GM18858 (cell line): Measurements from ENCODE around the gene ABLIM2.

Experiments used
- ATAC-seq: cut with Tn5 transposase; IDR thresholded peaks from one replicate; pipeline ENCODE4 v1.9.1; 2021; ENCODE audit not compliant: unreplicated experiment

ABLIM2 gene

DNA sequence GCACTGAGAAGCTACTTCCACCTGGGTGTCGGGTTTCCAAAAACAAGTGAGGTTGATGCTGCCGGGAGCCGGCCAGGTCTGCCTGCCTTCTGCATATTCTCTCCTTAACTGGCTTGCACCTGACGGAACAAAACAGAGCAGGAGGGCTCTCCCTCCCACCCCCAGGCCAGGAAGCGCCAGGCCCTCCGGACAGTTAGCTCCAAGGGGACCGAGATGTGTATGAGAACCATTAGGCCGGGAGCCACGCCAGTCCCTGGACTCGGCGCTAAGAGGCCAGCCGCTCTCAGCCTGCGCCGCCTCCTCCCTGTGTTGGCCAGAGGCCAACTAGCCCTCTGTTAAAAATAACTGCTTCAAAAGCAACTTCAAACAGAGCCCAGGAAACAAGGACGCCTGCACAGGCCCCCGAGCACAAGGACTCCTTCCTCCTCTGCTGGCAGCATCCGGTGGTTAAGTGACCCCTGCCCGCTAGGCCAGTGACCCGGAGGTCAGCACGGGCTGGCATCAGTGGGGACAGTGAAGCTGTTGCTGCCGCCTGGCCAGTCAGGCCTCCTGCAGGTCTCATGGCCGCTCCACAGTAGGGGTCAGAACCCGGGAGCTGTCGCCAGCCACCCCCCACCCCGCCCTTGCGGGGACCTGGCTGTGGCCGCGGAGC, 107.9 kb downstream of the ABLIM2 start:
- no peak for ATAC-seq

DNA sequence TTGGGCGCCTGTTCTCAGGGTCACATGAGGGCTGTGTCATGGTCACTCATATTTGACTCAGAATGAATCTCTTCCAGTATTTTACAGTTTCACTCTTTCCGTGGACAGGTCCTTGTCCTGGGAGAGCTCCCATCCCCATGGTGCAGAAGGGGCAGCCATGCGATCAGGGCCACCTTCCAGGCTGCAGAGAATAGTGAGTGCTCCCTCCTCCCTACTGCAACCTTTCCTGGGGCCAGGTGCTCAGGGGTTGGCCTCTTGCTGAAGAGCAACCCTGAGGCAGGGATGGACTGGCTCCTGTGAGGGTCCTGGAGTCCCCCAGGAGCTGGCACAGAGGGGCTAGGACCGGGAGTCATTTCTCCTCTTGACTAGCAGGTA, 108.4 kb downstream of the ABLIM2 start:
- no peak for ATAC-seq

DNA sequence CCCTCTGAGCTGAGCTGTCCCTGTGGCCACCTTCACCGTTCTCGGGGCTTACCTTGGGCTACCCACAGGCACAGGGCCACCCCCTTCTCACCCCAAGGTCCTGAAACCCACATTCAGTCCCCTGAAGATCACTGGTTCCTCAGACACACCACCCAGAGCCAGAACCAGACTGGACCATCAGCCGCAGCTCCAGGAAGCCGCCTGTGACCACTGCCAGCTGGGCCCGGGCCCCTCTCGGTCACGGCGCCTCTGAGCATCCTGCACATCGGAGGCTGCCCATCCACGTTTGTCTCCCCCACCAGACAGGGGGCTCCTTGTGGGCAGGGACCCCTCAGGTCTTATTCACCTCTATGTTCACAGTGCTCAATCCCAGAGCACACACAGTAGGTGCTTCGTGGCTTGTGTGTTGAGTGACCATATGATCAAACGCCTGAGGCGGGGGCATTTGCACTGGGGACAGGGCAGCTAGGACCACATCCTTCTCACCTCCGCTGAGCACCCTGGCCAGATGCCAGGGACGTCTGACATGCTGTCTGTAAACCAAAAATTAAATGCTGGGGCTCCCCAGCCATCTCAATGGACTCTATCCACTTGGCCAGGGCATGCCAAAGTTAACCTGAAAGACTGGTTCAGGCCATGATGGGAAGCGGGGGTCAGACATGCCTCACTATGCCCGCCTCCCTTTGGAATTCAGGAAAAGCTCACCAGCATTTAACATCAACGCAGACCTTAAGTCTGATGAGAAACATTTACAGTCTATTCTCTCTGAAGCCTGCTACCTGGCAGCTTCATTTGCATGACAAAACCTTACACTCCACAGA, 109.5 kb downstream of the ABLIM2 start:
- no peak for ATAC-seq

DNA sequence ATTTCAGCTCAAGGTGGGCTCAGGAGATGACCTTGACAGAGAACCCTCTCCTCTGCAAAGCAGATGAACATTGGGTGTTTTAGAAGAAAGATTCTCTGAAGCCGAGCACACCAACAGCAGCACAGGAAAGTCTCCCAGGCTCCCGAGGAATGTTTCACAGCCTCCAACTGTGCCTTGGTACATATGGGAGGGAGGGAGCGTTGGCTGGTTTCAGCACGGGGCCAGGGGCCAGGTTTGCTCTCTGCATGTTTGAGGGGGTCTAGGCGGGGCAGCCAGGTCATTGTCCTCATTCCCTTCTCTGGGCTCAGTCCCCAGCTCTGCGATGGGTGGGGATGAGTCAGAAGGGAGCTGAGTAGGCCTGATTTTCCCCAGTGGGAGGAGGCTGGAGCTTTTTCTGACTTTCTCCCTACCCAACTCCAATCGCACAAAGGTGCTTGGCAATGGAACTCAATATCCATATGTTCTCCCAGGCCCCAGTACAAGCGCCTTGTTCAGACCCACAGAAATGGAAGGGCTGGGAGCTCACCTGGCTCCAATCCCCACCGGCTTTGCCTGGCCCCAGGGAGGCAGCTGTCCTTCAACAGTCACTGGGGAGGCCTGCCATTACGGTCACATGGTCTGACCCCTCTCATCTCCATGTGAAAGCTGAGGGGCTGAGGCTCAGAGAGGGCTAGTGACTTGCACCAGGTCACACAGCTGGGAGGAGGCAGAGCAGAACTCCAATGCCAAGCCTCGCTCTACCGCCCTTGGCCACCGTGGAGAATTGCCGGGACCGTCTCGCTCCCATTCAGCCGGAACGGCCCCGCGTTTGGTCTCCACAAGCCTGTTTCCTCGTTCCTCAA, 110.6 kb downstream of the ABLIM2 start:
- ATAC-seq, result no peak

DNA sequence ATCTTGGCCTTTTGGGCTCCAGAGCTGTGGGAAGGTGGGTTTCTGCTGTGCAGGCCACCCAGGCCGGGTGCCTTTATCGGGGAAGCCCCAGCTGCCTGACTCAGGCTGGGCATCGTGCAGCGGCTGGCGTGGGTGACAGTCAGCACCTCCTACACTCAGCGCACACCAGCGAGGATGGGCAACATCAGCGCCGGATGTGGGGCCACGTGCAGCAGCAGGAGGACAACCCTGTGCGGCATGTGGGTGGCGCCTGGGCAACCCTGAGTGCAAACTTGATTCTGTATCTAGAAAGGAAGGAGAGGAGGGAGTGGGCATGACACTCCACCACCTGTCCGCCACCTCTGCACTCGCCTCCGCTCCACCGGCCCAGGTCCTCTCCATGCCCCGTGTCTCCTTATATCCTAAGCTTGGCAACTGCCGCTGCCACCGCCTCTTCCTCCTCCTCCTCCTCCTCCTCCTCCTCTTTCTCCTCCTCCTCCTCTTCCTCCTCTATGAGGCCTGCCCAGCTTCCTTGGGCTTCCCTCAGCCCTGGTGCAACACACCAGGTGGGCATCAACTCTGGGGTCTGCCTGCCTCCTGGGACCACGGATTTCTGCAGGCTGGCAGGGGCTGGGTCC, 111.6 kb downstream of the ABLIM2 start:
- ATAC-seq, result no peak

DNA sequence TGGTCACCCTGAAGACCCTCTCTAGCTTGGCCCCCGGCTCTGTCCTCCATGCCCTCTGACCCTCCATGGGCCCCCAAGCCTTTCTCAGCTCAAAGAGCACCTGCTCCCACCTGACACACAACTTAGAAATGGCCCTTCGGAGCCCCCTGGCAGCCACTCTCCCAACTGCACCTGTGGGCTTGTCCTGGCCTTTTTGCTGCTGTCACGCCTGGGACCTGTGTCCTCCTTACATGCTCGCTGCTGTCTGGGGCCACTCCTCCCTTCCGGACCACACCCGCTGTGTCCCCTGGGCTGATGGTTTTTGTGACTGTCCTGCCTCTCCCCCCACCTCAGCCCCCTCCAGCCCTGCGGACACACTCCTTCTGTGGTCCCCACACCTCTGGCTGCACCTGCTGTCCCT, 112.7 kb downstream of the ABLIM2 start:
- ATAC-seq, result no peak

DNA sequence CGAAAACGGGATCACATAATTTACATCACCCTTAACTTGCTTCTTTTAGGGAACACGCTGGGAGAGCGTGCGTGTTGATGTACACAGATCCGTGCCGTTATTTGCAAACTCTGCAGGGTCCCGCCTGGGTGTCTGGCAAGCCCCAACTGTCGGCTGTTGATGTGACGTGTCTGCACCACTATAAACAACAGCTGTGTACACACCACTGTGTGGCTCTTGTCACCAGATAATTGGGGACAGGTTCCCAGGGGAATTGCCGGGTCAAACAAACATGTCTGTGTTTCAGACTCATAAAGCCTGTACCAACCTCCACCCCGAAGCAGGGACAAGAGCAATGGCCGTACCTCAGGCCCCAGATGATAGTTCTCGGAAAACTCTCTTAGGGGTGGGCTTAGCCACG, 113.9 kb downstream of the ABLIM2 start:
- ATAC-seq, result no peak

DNA sequence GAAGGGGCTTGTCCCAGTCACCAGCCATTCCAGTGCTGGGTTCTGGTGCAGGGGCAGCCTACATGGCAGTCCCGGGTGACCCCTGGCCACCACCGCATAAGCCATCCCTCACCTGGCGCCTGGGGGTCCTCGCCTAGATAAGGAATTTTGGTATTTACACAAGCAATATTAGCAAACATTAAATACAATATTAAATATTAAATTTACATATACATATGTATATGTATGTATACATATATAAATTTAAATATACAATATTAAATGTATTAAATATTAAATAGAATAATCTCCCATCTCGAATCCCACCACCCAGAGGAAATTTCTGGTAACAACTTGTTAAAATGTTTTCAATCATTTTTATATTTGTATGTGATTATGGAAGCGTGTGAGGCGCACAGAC, 114.4 kb downstream of the ABLIM2 start:
- no peak for ATAC-seq

DNA sequence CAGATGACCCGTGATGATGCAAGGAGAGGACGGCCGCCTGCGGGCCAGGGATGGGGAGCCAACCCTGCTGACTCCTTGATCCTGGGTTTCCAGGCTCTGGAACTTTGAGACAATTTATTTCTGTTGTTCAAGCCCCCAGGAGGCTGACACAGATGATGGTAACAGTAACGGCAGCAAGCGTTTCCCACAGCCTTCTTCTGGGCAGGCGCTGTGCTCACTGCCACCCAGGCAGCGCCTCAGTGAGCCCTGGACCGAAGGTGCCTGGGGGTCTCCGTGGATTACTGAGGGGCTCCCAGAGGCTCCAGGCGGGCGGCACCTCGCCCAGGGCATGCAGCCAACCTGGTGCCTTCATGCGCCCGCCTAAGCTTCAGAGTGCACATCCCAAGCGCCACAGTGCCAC, 115.0 kb downstream of the ABLIM2 start:
- ATAC-seq, result no peak

DNA sequence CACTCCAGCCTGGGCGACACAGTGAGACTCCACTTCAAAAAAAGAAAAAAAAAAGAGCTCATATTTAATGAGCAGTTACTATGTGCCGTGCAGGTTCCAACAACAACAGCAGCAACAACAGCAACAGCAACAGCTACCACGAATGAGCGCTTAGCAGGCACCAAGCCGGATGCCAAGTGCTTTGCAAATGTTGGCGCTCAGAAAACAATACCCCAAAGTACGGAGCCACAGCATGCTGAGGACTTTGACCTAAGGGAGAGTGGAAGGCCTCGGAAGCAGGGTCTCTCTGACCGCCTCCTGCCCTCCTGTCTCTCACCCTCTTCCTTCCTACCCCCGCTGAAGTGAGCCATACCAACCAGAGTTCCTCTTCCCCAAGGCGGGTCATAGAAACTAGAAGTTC, 116.7 kb downstream of the ABLIM2 start:
- ATAC-seq, result no peak

DNA sequence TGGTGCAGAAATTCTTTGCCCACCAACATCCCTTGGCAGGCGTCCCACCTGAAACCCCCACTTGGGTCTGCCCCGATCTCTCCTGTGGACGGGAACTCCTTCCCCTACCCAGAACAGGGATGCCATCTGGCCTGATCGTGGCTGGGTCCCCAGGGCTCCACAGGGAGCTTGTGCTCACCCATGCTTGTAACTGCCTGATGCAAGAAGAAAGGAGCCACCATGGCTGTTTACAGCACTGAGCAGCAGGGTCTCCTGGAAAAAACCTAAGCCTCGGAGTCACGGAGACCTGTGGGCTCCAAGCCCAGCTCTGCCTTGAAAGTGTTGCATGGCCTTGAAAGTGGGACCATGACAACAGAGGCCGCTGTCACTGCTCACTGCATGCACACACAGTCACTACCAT, 117.4 kb downstream of the ABLIM2 start:
- no peak for ATAC-seq

DNA sequence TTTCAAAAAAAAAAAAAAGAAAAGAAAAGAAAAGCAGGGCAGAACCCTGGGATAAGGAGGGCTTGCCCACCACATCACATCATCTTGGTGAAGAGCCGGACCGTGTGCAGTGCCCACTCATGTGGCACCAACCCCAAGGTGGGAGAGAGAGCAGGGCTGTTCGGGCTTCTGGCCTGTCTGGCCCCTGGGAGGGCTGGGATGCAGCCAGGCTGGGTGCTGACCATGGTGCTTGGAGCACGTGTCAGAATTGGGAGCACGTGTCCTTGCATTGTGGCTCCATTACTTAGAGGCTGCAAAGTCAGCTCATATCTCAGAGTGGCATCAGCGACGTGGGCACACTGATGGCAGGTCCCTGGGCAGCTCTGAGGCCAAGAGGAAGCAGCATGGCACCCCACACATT, 118.0 kb downstream of the ABLIM2 start:
- no peak for ATAC-seq

DNA sequence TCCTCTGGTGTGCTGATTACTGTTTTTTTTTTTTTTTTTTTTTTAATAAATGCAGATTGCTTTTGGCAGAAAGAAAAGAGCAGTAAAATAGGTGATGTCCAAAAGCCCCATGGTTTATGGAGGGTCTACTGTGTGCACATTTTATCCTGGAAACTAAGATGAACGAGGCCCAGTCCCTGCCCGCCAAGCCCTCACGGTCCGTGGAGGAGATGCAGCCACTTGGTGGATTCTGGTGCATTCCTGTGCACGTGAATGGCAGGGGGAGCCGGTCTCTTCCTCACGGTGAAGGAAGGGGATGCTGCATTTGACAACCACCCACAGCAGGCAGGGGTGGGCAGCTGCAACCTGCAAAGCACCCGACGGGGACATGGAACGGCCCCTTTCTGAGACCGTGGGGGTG, 118.8 kb downstream of the ABLIM2 start:
- no peak for ATAC-seq

DNA sequence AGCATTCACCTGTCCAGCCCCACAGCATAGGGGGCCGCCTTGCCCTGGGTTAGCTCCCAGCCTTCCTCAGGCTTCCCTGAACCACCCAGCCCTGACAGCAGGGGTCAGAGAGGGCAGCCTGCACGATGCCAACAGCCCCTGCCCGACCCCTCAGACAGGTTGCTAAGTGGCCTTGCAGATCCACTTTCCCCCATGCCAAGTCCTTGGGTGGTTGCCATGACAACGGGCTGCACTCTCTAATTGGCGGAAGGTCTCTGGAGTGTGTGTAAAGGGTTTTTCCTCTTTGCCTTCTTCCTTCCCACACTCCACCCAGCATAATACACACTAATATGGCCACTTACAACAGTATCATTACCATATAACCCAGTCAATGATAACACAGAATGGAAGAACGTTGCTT, 119.3 kb downstream of the ABLIM2 start:
- ATAC-seq, result no peak

DNA sequence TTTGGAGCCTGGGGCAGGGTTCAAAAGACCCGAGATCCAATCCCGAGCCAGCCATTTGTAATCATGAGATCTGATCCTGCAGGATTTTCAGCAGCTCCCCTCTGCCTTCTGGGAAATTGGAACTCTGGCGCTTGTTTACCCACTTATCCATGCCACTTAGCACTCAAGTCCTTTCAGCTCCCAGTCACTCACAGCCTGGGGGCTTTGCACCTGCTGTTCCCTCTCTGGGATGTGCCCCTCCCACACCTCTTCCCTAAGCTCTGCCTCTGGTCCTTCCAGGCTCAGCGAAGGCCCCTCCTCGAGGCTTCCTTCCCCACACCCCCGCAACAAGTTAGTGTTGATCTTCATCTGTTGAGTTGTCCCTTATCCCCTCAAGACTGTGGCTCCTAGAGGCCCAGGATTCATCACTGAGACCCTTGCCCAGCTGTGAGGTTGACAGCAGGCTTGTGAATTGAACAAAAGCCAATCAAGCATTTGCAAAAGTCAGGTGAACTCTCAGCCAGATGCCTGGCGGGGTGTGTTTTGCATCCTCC, 119.8 kb downstream of the ABLIM2 start:
- ATAC-seq, result no peak

DNA sequence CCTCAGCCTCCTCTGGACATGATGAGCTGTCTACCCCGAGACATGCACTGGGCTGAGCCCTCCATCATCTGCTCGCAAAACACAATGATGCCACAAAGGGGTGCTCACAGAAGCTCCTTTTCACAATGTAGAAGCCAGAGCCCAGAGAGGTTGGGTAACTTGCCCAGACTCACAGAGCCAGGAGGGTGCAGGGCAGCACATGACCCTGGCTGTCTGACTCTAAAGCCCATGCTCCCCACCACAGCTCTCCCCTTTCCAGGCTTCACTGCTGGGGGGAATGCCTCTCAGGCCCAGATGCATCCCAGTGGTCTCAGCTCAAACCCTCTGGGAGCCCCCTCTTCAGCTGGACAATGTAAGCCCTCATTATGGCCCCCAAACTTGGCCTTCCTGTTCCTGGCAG, 120.5 kb downstream of the ABLIM2 start:
- no peak for ATAC-seq

DNA sequence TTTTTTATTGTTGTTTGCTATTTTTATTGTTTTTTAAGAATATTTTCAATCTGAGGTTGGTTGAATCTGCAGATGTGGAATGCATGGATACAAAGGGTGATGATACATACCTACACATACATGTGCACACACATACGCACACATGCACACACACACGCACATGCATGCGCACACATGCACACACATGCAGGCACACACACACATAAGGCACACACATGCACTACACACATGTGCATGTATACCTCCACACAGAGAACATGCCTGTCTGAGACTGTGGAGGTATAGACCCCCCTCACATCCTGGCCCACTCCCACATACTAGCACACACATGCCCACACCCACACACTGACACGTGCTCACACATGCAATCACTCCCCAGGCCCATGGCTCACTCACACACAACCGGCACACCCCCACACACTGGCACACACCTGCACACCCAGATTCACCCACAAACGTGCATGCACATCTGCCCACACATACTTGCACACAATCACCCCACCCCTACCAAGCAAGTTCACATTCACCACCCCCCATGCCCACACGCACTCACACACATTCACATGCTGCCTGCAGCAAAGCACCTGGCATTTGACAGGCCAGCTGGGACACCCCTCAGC, 121.4 kb downstream of the ABLIM2 start:
- no peak for ATAC-seq

DNA sequence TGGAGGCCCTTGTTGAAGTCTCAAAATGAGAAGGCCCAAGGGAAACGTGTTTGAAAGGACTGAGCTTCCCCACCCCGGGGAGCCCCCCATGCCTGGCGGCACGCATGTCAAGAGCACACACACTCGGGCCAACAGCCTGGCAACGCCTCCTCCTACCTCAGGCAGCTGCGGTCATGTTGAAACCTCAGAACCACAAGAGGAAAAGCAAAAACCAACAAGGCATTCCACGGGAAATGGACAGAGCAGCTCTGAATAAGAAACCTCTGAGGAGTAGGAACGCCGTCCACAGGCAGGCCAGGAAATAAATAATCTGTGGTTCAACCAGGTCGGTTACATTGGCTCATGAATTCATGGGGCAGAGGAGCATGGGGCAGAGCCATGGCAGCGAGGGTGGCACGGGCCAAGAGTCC, 123.2 kb downstream of the ABLIM2 start:
- no peak for ATAC-seq

DNA sequence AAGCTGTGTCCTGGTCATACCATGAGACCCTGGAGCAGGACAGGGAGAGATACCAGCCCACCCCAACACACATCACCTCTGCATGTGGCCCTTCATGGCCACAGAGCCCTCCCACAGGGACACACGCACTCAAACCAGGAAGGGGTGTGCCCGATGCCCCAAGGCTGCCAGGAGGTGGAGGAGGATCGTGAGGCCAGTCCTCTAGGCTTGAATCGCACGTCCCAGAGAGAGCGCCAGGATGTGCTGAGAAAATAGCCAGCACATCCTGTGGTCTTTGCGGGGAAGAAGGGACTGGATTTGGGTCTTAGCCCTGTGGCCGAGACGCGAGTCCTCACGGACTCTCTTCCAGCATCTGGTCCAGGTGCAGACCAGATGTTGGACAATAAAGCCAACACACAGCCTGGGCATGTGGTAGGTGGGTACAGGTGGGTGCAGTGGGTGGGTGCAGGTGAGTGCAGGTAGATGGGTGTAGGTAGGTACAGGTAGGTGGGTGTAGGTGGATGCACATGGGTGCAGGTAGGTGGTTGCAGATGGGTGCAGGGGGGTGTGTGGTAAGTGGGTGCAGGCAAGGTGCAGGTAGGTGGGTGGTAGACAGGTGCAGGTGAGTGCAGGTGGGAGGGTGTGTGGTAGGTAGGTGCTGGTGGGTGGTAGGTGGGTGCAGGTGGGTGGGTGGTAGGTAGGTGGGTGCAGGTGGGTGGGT, 124.6 kb downstream of the ABLIM2 start:
- no peak for ATAC-seq

DNA sequence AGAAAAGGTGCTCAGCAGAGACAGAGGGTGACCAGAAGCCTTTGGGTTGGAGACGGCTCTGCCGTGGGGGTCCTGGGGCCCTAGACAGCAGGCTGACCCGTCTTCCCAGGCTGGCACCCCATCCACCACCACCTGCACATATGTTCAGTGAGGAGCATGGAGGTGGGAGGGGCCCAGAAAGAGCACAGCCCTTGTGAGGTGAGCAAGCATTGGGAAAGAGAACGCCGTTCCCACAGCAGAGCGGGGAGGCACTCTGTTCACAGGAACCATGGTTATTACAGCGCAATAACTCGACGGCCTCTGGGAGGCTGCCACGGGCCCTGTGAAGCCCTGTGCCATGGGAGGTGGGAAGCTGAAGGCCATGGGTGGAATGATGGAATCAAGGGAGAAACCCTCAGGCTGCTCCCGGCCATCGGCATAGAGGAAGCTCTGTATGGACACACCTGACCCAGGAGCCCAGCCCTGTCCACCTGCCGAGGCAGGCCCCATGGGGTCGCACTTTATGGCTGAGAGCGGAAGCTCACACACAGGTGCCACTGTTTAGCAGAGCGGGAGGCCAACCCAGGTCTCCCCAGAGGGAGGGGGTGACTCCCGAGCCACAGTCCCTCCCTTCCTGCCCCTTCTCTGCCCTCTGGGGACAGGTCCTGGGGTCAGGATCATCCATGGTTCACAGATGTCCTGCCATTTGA, 125.4 kb downstream of the ABLIM2 start:
- ATAC-seq, result no peak
